Activated CD4-positive, alpha-beta memory T cell treated with anti-CD3 and anti-CD28 coated beads, Interleukin-2, amount 10 ng/mL, durations not matched to agents 7 days and 5 days (primary cell): Measurements from ENCODE around the gene CDH13. TPM values are rescaled to one million over a fixed set of nuclear protein-coding genes. Genes with fewer than 3 reads are reported as not detected.

Source experiments
- CTCF ChIA-PET: fragments of 350-600 bp; sonication (Branson Sonifier 250); formaldehyde crosslinking; loops from one replicate; lab custom pipeline; 2021; ENCODE audit warnings: antibody characterized with exemption, inconsistent platforms; lab: Charles Lee
- POLR2A ChIA-PET: fragments of 350-600 bp; sonication (Branson Sonifier 250); formaldehyde crosslinking; loops from one replicate; lab custom pipeline; 2021; ENCODE audit warnings: antibody characterized with exemption; lab: Charles Lee
- DNase-seq: peaks from one replicate; pipeline ENCODE4 v3.0.0-alpha.2; 2020
- H3K27ac Mint-ChIP-seq: one replicate; pipeline ENCODE4 v1.8.0; 2021; ENCODE audit warnings: mild to moderate bottlenecking, mixed read lengths
- H3K27me3 Mint-ChIP-seq: one replicate; pipeline ENCODE4 v1.8.0; 2021; ENCODE audit warnings: mixed read lengths
- H3K36me3 Mint-ChIP-seq: one replicate; pipeline ENCODE4 v1.8.0; 2021; ENCODE audit warnings: low read depth, mixed read lengths
- H3K4me1 Mint-ChIP-seq: one replicate; pipeline ENCODE4 v1.8.0; 2021; ENCODE audit warnings: mixed read lengths
- H3K4me3 Mint-ChIP-seq: one replicate; pipeline ENCODE4 v1.8.0; 2021; ENCODE audit warnings: mild to moderate bottlenecking, mixed read lengths
- H3K9me3 Mint-ChIP-seq: one replicate; pipeline ENCODE4 v1.8.0; 2021; ENCODE audit warnings: mixed read lengths
- total RNA-seq, 2 experiments: library from RNA; stranded (reverse); gene quantifications; one replicate each; pipeline ENCODE4 v1.2.3, GENCODE V29; 2021

CDH13 gene
- total RNA-seq, 2 experiments from 2014 or later = not detected

GRCh38 chr16:83296505-83296904, 669.7 kb downstream of the CDH13 start:
- H3K4me3 Mint-ChIP-seq = no peak overlapping the region
- H3K4me1 Mint-ChIP-seq = no peaks in the 10 kb centered on the region
- H3K9me3 Mint-ChIP-seq = no peaks in the 10 kb centered on the region
- ChIA-PET POLR2A (no interaction called here), CTCF (no interaction called here)
- no peaks in the 10 kb centered on the region for H3K36me3 Mint-ChIP-seq
- no peak for DNase-seq
- H3K27me3 Mint-ChIP-seq = no peaks in the 10 kb centered on the region
- no peak overlapping the region for H3K27ac Mint-ChIP-seq

- ChIA-PET POLR2A (no interaction called here), CTCF (no interaction called here)
- Mint-ChIP-seq H3K36me3 (no peaks in the 10 kb centered on the region), H3K9me3 (no peaks in the 10 kb centered on the region), H3K27ac (no peak overlapping the region), H3K4me1 (no peaks in the 10 kb centered on the region), H3K4me3 (no peak overlapping the region), H3K27me3 (no peaks in the 10 kb centered on the region)
- no peak for DNase-seq
Observed at GRCh38 chr16:83298541-83298940, 671.8 kb downstream of the CDH13 start.

GRCh38 chr16:83300326-83300725, 673.6 kb downstream of the CDH13 start:
- no peaks in the 10 kb centered on the region for H3K4me1 Mint-ChIP-seq
- DNase-seq = no peak
- H3K27ac Mint-ChIP-seq = no peak overlapping the region
- no peaks in the 10 kb centered on the region for H3K27me3 Mint-ChIP-seq
- no peaks in the 10 kb centered on the region for H3K36me3 Mint-ChIP-seq
- ChIA-PET CTCF (no interaction called here), POLR2A (no interaction called here)
- no peak overlapping the region for H3K4me3 Mint-ChIP-seq
- no peaks in the 10 kb centered on the region for H3K9me3 Mint-ChIP-seq

DNA sequence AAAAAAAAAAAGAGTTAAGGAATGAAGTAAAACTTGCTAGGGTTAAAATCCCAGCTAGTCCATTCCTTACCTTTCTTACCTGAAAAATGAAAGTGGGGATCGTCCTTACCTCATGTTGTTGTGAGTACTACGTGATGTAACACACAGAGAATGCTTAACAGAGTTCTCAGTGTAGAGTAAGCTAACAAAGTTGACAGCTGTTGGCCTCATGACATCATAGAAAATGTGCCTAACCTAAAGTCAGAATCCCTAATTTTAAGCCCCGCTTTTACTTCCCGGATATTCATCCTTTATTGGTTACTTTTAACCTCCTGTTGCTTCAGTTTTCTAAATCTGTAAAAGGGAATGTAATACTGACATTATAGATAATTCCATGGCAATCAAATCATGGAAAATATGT, 675.2 kb downstream of the CDH13 start:
- CTCF ChIA-PET = no interaction called here
- H3K9me3 Mint-ChIP-seq = no peaks in the 10 kb centered on the region
- no peak overlapping the region for H3K4me3 Mint-ChIP-seq
- H3K27me3 Mint-ChIP-seq = no peaks in the 10 kb centered on the region
- H3K4me1 Mint-ChIP-seq = no peaks in the 10 kb centered on the region
- DNase-seq = no peak
- no peaks in the 10 kb centered on the region for H3K36me3 Mint-ChIP-seq
- H3K27ac Mint-ChIP-seq = no peak overlapping the region
- POLR2A ChIA-PET = no interaction called here

- Mint-ChIP-seq H3K9me3 (no peaks in the 10 kb centered on the region), H3K27ac (no peak overlapping the region), H3K27me3 (no peaks in the 10 kb centered on the region), H3K4me3 (no peak overlapping the region), H3K4me1 (no peaks in the 10 kb centered on the region), H3K36me3 (no peaks in the 10 kb centered on the region)
- ChIA-PET POLR2A (no interaction called here), CTCF (no interaction called here)
- no peak for DNase-seq
Observed at GRCh38 chr16:83302853-83303252, 676.1 kb downstream of the CDH13 start.

DNA sequence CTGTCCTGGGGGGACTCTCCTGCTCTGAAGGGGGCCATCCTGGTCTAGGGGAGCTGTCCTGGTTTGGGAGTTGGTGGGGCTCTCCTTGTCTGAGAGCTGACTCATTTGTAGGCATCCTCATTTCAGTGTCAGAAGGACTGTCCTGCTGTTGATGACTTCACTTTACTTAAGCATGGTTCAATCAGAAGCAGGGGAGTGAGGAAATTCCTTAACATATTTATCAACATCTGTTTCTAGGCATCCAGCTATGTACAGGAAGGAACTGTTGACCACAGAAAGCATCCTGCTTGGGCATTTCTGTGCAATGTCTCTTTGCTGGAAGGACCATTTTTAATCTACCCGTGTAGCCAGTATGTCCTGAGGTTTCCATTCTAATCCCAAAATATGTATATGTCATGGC, 678.3 kb downstream of the CDH13 start:
- no peak overlapping the region for H3K27ac Mint-ChIP-seq
- ChIA-PET CTCF (no interaction called here), POLR2A (no interaction called here)
- H3K4me3 Mint-ChIP-seq = no peak overlapping the region
- H3K27me3 Mint-ChIP-seq = no peaks in the 10 kb centered on the region
- H3K9me3 Mint-ChIP-seq = no peaks in the 10 kb centered on the region
- no peaks in the 10 kb centered on the region for H3K36me3 Mint-ChIP-seq
- no peak for DNase-seq
- no peaks in the 10 kb centered on the region for H3K4me1 Mint-ChIP-seq

GRCh38 chr16:83306961-83307593, 680.3 kb downstream of the CDH13 start:
- Mint-ChIP-seq H3K36me3 (no peaks in the 10 kb centered on the region), H3K4me3 (no peak overlapping the region), H3K27me3 (no peaks in the 10 kb centered on the region), H3K9me3 (no peaks in the 10 kb centered on the region), H3K4me1 (no peaks in the 10 kb centered on the region), H3K27ac (no peak overlapping the region)
- POLR2A ChIA-PET = no interaction called here
- CTCF ChIA-PET = no interaction called here
- no peak for DNase-seq

- H3K27ac Mint-ChIP-seq = no peak overlapping the region
- CTCF ChIA-PET = no interaction called here
- H3K4me1 Mint-ChIP-seq = no peaks in the 10 kb centered on the region
- H3K9me3 Mint-ChIP-seq = no peaks in the 10 kb centered on the region
- H3K4me3 Mint-ChIP-seq = no peak overlapping the region
- H3K36me3 Mint-ChIP-seq = no peaks in the 10 kb centered on the region
- POLR2A ChIA-PET = no interaction called here
- DNase-seq = no peak
- no peaks in the 10 kb centered on the region for H3K27me3 Mint-ChIP-seq
Observed at GRCh38 chr16:83307594-83307992, 680.8 kb downstream of the CDH13 start.

DNA sequence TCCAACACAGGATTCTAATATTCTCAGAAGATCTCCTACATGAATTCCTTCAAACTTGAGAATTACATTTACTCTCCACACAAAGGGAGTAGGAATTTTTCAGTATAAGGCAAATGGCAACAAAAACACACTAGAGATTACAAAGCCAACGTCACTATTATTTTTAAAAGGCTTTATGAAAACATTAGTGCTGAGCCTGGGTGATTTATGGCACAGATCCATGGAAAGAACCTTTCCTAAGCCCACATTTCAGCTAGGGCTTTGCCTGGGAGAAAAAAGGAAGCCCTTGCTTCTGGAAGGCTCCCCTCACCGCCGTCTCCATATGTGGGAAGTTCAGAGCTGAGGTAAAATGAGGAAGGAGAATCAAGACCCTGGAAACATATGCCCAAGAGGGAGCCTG, 681.6 kb downstream of the CDH13 start:
- Mint-ChIP-seq H3K4me3 (no peak overlapping the region), H3K9me3 (no peaks in the 10 kb centered on the region), H3K36me3 (no peaks in the 10 kb centered on the region), H3K27me3 (no peaks in the 10 kb centered on the region), H3K27ac (no peak overlapping the region), H3K4me1 (no peaks in the 10 kb centered on the region)
- CTCF ChIA-PET = no interaction called here
- no peak for DNase-seq
- POLR2A ChIA-PET = no interaction called here

- ChIA-PET CTCF (no interaction called here), POLR2A (no interaction called here)
- DNase-seq = no peak
- no peaks in the 10 kb centered on the region for H3K4me1 Mint-ChIP-seq
- H3K9me3 Mint-ChIP-seq = no peaks in the 10 kb centered on the region
- no peaks in the 10 kb centered on the region for H3K36me3 Mint-ChIP-seq
- no peak overlapping the region for H3K4me3 Mint-ChIP-seq
- no peak overlapping the region for H3K27ac Mint-ChIP-seq
- H3K27me3 Mint-ChIP-seq = no peaks in the 10 kb centered on the region
Observed at GRCh38 chr16:83310816-83311215, 684.0 kb downstream of the CDH13 start.

GRCh38 chr16:83312015-83312717, 685.4 kb downstream of the CDH13 start:
- no peaks in the 10 kb centered on the region for H3K9me3 Mint-ChIP-seq
- H3K27ac Mint-ChIP-seq = no peak overlapping the region
- H3K4me3 Mint-ChIP-seq = no peak overlapping the region
- CTCF ChIA-PET = no interaction called here
- H3K36me3 Mint-ChIP-seq = no peaks in the 10 kb centered on the region
- no peak for DNase-seq
- H3K27me3 Mint-ChIP-seq = no peaks in the 10 kb centered on the region
- POLR2A ChIA-PET = no interaction called here
- H3K4me1 Mint-ChIP-seq = no peaks in the 10 kb centered on the region

DNA sequence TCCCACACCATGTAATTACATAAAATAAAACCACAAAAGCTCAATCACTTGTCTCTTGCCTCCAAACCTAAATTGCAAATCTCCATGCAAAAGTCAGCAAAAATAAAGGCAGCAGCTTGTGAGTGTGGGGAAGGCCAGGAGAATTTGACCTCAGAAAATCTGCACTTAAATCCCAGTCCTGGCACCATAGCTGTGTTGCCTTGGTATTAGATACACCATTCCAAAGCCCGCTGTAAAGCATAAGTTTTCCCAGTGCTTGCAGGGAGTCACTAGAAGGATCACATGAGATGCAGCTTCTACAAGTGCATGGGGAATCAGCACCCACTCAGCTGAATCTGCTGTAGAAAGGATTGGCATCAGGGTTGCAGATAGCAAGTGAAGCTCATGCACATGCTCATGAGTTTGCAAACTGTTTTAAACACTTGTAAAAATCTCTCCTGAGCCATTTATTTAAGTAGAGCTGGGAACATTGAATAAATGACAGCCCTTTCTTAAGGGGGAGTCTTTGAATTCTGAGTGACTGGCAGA, 686.0 kb downstream of the CDH13 start:
- Mint-ChIP-seq H3K27me3 (no peaks in the 10 kb centered on the region), H3K4me1 (no peaks in the 10 kb centered on the region), H3K36me3 (no peaks in the 10 kb centered on the region), H3K9me3 (no peaks in the 10 kb centered on the region), H3K4me3 (no peak overlapping the region), H3K27ac (no peak overlapping the region)
- DNase-seq = no peak
- ChIA-PET CTCF (no interaction called here), POLR2A (no interaction called here)

DNA sequence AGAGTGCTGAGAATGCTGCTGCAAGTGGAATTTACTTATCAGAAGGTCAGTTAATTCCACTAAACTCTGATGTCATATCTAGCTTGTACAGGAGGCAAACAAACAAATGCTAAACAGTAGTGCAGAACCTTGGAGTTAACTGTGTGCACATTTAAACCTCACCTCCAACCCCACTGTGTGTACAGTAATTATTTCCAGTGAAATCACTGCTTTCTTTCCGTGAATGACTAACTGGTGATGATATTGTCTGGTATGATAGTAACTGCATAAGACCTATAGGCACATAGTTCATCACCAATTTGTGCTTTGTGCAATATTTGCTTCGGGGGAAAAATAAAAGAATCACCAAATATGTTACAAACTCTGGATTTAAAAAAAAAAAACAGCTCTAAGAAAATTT, 688.5 kb downstream of the CDH13 start:
- no peak for DNase-seq
- ChIA-PET POLR2A (no interaction called here), CTCF (no interaction called here)
- H3K27ac Mint-ChIP-seq = no peak overlapping the region
- H3K4me1 Mint-ChIP-seq = no peaks in the 10 kb centered on the region
- no peaks in the 10 kb centered on the region for H3K9me3 Mint-ChIP-seq
- no peaks in the 10 kb centered on the region for H3K36me3 Mint-ChIP-seq
- H3K4me3 Mint-ChIP-seq = no peak overlapping the region
- H3K27me3 Mint-ChIP-seq = no peaks in the 10 kb centered on the region

DNA sequence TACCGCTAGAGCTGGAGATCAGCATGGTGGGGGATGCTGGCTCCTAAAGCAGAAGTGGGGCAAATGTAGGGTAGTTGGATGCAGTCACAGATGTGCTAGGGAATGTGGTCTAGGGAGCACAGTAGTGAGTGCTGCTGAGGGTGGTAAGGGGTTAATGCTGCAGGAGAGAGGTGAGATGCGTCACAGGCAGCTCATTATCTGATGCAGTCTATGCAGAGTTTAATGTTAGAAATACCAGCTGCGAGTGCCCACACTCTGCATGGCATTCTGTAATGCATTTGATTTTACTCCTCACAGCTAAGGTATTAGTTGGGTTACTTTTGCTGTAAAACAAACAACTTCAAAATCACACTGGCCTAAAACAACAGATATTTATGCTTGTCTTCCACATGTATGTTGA, 689.7 kb downstream of the CDH13 start:
- Mint-ChIP-seq H3K9me3 (no peaks in the 10 kb centered on the region), H3K36me3 (no peaks in the 10 kb centered on the region), H3K27ac (no peak overlapping the region), H3K27me3 (no peaks in the 10 kb centered on the region), H3K4me3 (no peak overlapping the region), H3K4me1 (no peaks in the 10 kb centered on the region)
- POLR2A ChIA-PET = no interaction called here
- DNase-seq = no peak
- CTCF ChIA-PET = no interaction called here
